ENCODE measurements around the gene AGPAT2.

Gene AGPAT2

GRCh38 chr9:136700304-136700703, 13.0 kb upstream of the AGPAT2 start (continued):
- no peak for TF ChIP-seq ZC3H10 (CRISPR knock-in tag; IDR thresholded peaks at IDR 0.05)
- no peak for TF ChIP-seq ZNF70 (CRISPR knock-in tag; IDR thresholded peaks at IDR 0.05)
- TF ChIP-seq OSR1 (CRISPR knock-in tag; IDR thresholded peaks at IDR 0.05) = no peak
- no peak for TF ChIP-seq ZFP30 (CRISPR knock-in tag; IDR thresholded peaks at IDR 0.05)
- no peak for TF ChIP-seq ARNTL (CRISPR knock-in tag; IDR thresholded peaks at IDR 0.05; ENCODE audit: borderline replicate concordance, low read depth)
- TF ChIP-seq TCF4 (CRISPR knock-in tag; IDR thresholded peaks at IDR 0.05; ENCODE audit: borderline replicate concordance) = no peak

GRCh38 chr9:136698635-136699246, 11.5 kb upstream of the AGPAT2 start:
- ATAC-seq = no peak

GRCh38 chr9:136697821-136698526, 10.7 kb upstream of the AGPAT2 start:
- ATAC-seq = no peak
- no peak for TF ChIP-seq SNAI2 (CRISPR knock-in tag; IDR thresholded peaks at IDR 0.05)
- no peak for TF ChIP-seq ZC3H10 (CRISPR knock-in tag; IDR thresholded peaks at IDR 0.05)
- no peak for TF ChIP-seq ZNF565 (CRISPR knock-in tag; conservative IDR thresholded peaks at IDR 0.05; ENCODE audit: low read depth)
- no peak for TF ChIP-seq ZNF8 (CRISPR knock-in tag; IDR thresholded peaks at IDR 0.05)
- TF ChIP-seq ZNF70 (CRISPR knock-in tag; IDR thresholded peaks at IDR 0.05) = no peak
- TF ChIP-seq TOX (CRISPR knock-in tag; IDR thresholded peaks at IDR 0.05; ENCODE audit: borderline replicate concordance) = no peak
- no peak for TF ChIP-seq ESRRG (CRISPR knock-in tag; IDR thresholded peaks at IDR 0.05)
- TF ChIP-seq TSHZ2 (CRISPR knock-in tag; IDR thresholded peaks at IDR 0.05) = no peak
- no peak for TF ChIP-seq GLIS3 (CRISPR knock-in tag; IDR thresholded peaks at IDR 0.05)
- no peak for TF ChIP-seq PATZ1 (CRISPR knock-in tag; IDR thresholded peaks at IDR 0.05; ENCODE audit: borderline replicate concordance)

More at GRCh38 chr9:136698635-136699246, 11.5 kb upstream of the AGPAT2 start:
- TF ChIP-seq TSHZ2 (CRISPR knock-in tag; IDR thresholded peaks at IDR 0.05) (no peak), ZNF8 (CRISPR knock-in tag; IDR thresholded peaks at IDR 0.05) (no peak), TCF4 (CRISPR knock-in tag; IDR thresholded peaks at IDR 0.05; ENCODE audit: borderline replicate concordance) (no peak), PPARA (CRISPR knock-in tag; IDR thresholded peaks at IDR 0.05; ENCODE audit: borderline replicate concordance) (no peak), ARNTL (CRISPR knock-in tag; IDR thresholded peaks at IDR 0.05; ENCODE audit: borderline replicate concordance, low read depth) (no peak), CREB5 (CRISPR knock-in tag; IDR thresholded peaks at IDR 0.05; ENCODE audit: low read depth) (no peak), ZFP30 (CRISPR knock-in tag; IDR thresholded peaks at IDR 0.05) (no peak), SNAI2 (CRISPR knock-in tag; IDR thresholded peaks at IDR 0.05) (no peak), ESRRG (CRISPR knock-in tag; IDR thresholded peaks at IDR 0.05) (no peak), TOX (CRISPR knock-in tag; IDR thresholded peaks at IDR 0.05; ENCODE audit: borderline replicate concordance) (no peak), RARB (CRISPR knock-in tag; IDR thresholded peaks at IDR 0.05) (no peak), ISL1 (CRISPR knock-in tag; IDR thresholded peaks at IDR 0.05) (no peak), ZNF70 (CRISPR knock-in tag; IDR thresholded peaks at IDR 0.05) (no peak), POU6F1 (CRISPR knock-in tag; IDR thresholded peaks at IDR 0.05; ENCODE audit: borderline replicate concordance, low read depth) (no peak), CSDC2 (CRISPR knock-in tag; IDR thresholded peaks at IDR 0.05) (no peak)

Data from SK-N-SH treated with all-trans-retinoic acid at 6 μM for 48 hours (cell line).